K562 (cell line): ENCODE measurements around the gene ZNF513. TPM values are rescaled to one million over a fixed set of nuclear protein-coding genes. Genes with fewer than 3 reads are reported as not detected.

Experiments used
- ARHGAP35 ChIP-seq: fragments of 450-650 bp; IDR thresholded peaks from 2 replicates; pipeline ENCODE4 v1.6.1; 2018; ENCODE audit not compliant: partially characterized antibody
- CCNT2 ChIP-seq: IDR thresholded peaks from 2 replicates; pipeline ENCODE4 v1.6.1; 2011; ENCODE audit warnings: borderline replicate concordance, low read depth, mild to moderate bottlenecking, moderate library complexity, mixed read lengths, low read length; ENCODE audit not compliant: insufficient read length; ENCODE audit errors: extremely low read depth
- COPS2 ChIP-seq: fragments of 450-650 bp; conservative IDR thresholded peaks from 2 replicates; pipeline ENCODE4 v1.6.1; 2016; ENCODE audit warnings: mild to moderate bottlenecking, moderate library complexity
- DIDO1 ChIP-seq: fragments of 450-650 bp; IDR thresholded peaks from 2 replicates; pipeline ENCODE4 v1.6.1; 2016; ENCODE audit warnings: low read depth, missing biosample characterization, missing genetic modification characterization
- GABPA ChIP-seq: fragments of 200-800 bp; sonication (Bioruptor generic); conservative IDR thresholded peaks from 2 replicates; pipeline ENCODE4 v1.6.1; 2016; ENCODE audit warnings: low read depth, missing genetic modification characterization, missing compliant biosample characterization
- GTF2E2 ChIP-seq: fragments of 200-800 bp; sonication (Bioruptor generic); IDR thresholded peaks from 2 replicates; pipeline ENCODE4 v1.6.1; 2016; ENCODE audit warnings: missing genetic modification characterization, missing compliant biosample characterization
- KHSRP ChIP-seq: fragments of 450-650 bp; IDR thresholded peaks from 2 replicates; pipeline ENCODE4 v1.6.1; 2017
- MYC ChIP-seq, 2 experiments: fragments of 250-450 bp in 1 of 2; sonication (Bioruptor Pico) in 1 of 2; IDR thresholded peaks; 2 replicates each; pipeline versions ENCODE4 v1.5.1 to v1.6.1; 2012 to 2021; ENCODE audit warnings: low read depth in 2 of 2, borderline replicate concordance in 1 of 2, improper control_type of control experiment in 1 of 2, low read length in 1 of 2, mild to moderate bottlenecking in 1 of 2, moderate library complexity in 1 of 2
- NBN ChIP-seq: fragments of 450-650 bp; IDR thresholded peaks from 2 replicates; pipeline ENCODE4 v1.6.1; 2016; ENCODE audit warnings: low read depth, mild to moderate bottlenecking
- NFIC ChIP-seq: fragments of 450-650 bp; IDR thresholded peaks from 2 replicates; pipeline ENCODE4 v1.6.1; 2017; ENCODE audit warnings: mild to moderate bottlenecking, inconsistent platforms
- OTX1 ChIP-seq: fragments of 450-650 bp; formaldehyde crosslinking; IDR thresholded peaks from 2 replicates; pipeline ENCODE4 v1.4.0; 2022; ENCODE audit warnings: mild to moderate bottlenecking
- POLR2B ChIP-seq: fragments of 450-650 bp; IDR thresholded peaks from 2 replicates; pipeline ENCODE4 v1.6.1; 2018; ENCODE audit warnings: low read depth; ENCODE audit not compliant: partially characterized antibody
- RNF2 ChIP-seq: sonication (generic); IDR thresholded peaks from 2 replicates; pipeline ENCODE4 v1.6.1; 2016
- SMC3 ChIP-seq: conservative IDR thresholded peaks from 2 replicates; pipeline ENCODE4 v1.6.1; 2011; ENCODE audit warnings: low read depth, low read length, improper control_type of control experiment; ENCODE audit not compliant: insufficient read depth
- ZNF12 ChIP-seq: sonication (generic); formaldehyde crosslinking; IDR thresholded peaks from 2 replicates; pipeline ENCODE4 v1.4.0; 2020; ENCODE audit warnings: mild to moderate bottlenecking, missing genetic modification reagents
- polyA plus RNA-seq, 8 experiments: library from polyadenylated mRNA; depleted of rRNA in 4 of 8; stranded (reverse) in 5 of 8; unstranded in 3 of 8; fragments of >200 nt; fragmentation: Nextera tagmentation in 2 of 8; fragmentation: Illumina TruSeq in 1 of 8; extraction: Ambion mirVana in 2 of 8; extraction: Trizol in 1 of 8; gene quantifications; 2 replicates each; pipeline versions ENCODE4 v1.2.1 to v1.2.3, GENCODE V29; 2011 to 2014; ENCODE audit warnings: inconsistent platforms in 1 of 8, missing spikeins in 1 of 8
- total RNA-seq, 7 experiments: library from RNA; depleted of rRNA in 6 of 7; stranded (reverse); fragments of >200 nt in 6 of 7; fragmentation: Illumina TruSeq in 2 of 7; extraction: Trizol in 2 of 7; gene quantifications; 2 replicates each; pipeline versions ENCODE4 v1.2.1 to v1.2.3, GENCODE V29; 2011 to 2021; ENCODE audit warnings: low replicate concordance in 1 of 7
- TF ChIP-seq, protein P1 (sequence below), 2 experiments: IDR thresholded peaks; 2 replicates each; pipeline ENCODE4 v1.6.1; 2011; ENCODE audit warnings: borderline replicate concordance in 1 of 2, control low read depth in 1 of 2, low read depth in 1 of 2, low read length in 1 of 2, mild to moderate bottlenecking in 1 of 2, mixed read lengths in 1 of 2, moderate library complexity in 1 of 2; ENCODE audit not compliant: insufficient read depth in 1 of 2, insufficient read length in 1 of 2, poor library complexity in 1 of 2, severe bottlenecking in 1 of 2; ENCODE audit errors: extremely low read depth in 1 of 2
- TF ChIP-seq, protein P2 (sequence below): fragments of 250-450 bp; sonication (Bioruptor Pico); IDR thresholded peaks from 2 replicates; pipeline ENCODE4 v1.6.1; 2021; ENCODE audit warnings: mild to moderate bottlenecking
- TF ChIP-seq, protein P3 (sequence below): fragments of 450-650 bp; IDR thresholded peaks from 2 replicates; pipeline ENCODE4 v1.6.1; 2017; ENCODE audit warnings: antibody characterized with exemption, mild to moderate bottlenecking
- TF ChIP-seq, protein P4 (sequence below): fragments of 200-400 bp; formaldehyde crosslinking; IDR thresholded peaks from 2 replicates; pipeline ENCODE4 v1.6.1; 2017; ENCODE audit warnings: mild to moderate bottlenecking, low read depth, low read length, moderate library complexity

ZNF513 gene
- total and polyA plus RNA-seq, 9 of the 15 experiments (the other 6 are each of a cell fraction or from before 2014, with no cell fraction given), result 0.04 to 13.6 (median 4.4) TPM

DNA sequence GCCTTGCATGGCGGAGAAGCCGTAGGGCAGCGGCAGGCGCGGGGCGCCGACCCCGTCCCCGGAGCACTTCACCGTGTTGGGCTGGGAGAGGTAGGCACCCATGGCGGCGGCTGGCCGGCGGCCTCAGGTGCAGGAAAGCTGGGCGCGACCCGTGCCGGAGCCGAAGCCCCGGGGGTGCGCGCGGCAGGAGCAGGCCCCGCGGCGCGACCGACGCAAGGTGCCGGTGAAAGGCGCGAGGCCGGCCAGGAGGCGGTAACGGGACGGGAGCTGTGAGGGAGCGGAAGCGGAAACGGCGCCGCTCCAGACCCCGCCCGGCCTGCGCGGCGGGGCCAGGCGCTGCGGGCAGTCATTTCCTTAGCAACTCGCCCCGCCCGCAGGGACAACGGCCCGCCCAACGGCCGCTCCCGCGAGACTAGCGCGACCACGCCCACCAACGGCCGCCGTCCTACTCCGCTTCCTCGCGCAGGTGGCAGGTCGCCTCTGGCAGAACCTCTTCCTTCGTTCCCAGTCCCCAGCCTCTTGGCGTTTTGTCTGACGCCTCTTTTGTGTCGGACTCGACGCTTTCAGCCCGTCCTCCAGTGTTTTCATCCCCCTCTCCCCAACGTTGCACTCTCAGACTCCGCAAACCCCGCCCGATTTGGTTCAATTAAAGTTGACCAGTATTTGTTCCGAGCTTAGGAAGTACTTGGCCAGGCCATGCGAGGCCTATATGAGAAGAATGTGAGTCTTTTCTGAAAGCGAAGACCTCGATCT lies 29.0 kb upstream of the ZNF513 start, which contains the start of gene PPM1G (continued):
- TF ChIP-seq CCNT2 (peak; percentile 85), KHSRP (no peak), NFIC (no peak), OTX1 (CRISPR knock-in tag) (0 out of 2 replicates have a peak, but pooled peaks have one; percentile 50), ZNF12 (CRISPR knock-in tag) (no peak; the same call in 1 of the 2 replicates), ARHGAP35 (peak; percentile 65), POLR2B (peak; percentile 96), SMC3 (no peak), MYC (IDR thresholded peaks at IDR 0.05; ENCODE audit: low read depth, low read length) (peak; percentile 72; the same call in 1 of the 2 replicates), MYC (CRISPR knock-in tag; IDR thresholded peaks at IDR 0.05; ENCODE audit: borderline replicate concordance, low read depth) (0 out of 2 replicates have a peak, but pooled peaks have one; percentile 55), NBN (no peak; the same call in 1 of the 2 replicates), RNF2 (0 out of 2 replicates have a peak, but pooled peaks have one; percentile 51), COPS2 (no peak), DIDO1 (tag) (0 out of 2 replicates have a peak, but pooled peaks have one; percentile 53), GTF2E2 (tag) (peak; percentile 92), GABPA (tag) (peak; percentile 96)
- TF ChIP-seq, protein P1, sequence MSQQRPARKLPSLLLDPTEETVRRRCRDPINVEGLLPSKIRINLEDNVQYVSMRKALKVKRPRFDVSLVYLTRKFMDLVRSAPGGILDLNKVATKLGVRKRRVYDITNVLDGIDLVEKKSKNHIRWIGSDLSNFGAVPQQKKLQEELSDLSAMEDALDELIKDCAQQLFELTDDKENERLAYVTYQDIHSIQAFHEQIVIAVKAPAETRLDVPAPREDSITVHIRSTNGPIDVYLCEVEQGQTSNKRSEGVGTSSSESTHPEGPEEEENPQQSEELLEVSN (IDR thresholded peaks at IDR 0.05; ENCODE audit: borderline replicate concordance in 1 of 2, extremely low read depth in 1 of 2, insufficient read depth in 1 of 2, insufficient read length in 1 of 2, low read depth in 1 of 2, low read length in 1 of 2, poor library complexity in 1 of 2, severe bottlenecking in 1 of 2), result peak; percentile 91 to 97
- TF ChIP-seq, protein P2, sequence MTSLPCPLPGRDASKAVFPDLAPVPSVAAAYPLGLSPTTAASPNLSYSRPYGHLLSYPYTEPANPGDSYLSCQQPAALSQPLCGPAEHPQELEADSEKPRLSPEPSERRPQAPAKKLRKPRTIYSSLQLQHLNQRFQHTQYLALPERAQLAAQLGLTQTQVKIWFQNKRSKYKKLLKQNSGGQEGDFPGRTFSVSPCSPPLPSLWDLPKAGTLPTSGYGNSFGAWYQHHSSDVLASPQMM (CRISPR knock-in tag), result no peak
- TF ChIP-seq, protein P3, sequence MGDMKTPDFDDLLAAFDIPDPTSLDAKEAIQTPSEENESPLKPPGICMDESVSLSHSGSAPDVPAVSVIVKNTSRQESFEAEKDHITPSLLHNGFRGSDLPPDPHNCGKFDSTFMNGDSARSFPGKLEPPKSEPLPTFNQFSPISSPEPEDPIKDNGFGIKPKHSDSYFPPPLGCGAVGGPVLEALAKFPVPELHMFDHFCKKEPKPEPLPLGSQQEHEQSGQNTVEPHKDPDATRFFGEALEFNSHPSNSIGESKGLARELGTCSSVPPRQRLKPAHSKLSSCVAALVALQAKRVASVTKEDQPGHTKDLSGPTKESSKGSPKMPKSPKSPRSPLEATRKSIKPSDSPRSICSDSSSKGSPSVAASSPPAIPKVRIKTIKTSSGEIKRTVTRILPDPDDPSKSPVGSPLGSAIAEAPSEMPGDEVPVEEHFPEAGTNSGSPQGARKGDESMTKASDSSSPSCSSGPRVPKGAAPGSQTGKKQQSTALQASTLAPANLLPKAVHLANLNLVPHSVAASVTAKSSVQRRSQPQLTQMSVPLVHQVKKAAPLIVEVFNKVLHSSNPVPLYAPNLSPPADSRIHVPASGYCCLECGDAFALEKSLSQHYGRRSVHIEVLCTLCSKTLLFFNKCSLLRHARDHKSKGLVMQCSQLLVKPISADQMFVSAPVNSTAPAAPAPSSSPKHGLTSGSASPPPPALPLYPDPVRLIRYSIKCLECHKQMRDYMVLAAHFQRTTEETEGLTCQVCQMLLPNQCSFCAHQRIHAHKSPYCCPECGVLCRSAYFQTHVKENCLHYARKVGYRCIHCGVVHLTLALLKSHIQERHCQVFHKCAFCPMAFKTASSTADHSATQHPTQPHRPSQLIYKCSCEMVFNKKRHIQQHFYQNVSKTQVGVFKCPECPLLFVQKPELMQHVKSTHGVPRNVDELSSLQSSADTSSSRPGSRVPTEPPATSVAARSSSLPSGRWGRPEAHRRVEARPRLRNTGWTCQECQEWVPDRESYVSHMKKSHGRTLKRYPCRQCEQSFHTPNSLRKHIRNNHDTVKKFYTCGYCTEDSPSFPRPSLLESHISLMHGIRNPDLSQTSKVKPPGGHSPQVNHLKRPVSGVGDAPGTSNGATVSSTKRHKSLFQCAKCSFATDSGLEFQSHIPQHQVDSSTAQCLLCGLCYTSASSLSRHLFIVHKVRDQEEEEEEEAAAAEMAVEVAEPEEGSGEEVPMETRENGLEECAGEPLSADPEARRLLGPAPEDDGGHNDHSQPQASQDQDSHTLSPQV, result peak; percentile 94
- TF ChIP-seq, protein P4, sequence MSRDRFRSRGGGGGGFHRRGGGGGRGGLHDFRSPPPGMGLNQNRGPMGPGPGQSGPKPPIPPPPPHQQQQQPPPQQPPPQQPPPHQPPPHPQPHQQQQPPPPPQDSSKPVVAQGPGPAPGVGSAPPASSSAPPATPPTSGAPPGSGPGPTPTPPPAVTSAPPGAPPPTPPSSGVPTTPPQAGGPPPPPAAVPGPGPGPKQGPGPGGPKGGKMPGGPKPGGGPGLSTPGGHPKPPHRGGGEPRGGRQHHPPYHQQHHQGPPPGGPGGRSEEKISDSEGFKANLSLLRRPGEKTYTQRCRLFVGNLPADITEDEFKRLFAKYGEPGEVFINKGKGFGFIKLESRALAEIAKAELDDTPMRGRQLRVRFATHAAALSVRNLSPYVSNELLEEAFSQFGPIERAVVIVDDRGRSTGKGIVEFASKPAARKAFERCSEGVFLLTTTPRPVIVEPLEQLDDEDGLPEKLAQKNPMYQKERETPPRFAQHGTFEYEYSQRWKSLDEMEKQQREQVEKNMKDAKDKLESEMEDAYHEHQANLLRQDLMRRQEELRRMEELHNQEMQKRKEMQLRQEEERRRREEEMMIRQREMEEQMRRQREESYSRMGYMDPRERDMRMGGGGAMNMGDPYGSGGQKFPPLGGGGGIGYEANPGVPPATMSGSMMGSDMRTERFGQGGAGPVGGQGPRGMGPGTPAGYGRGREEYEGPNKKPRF, result no peak
